GM19023 (cell line): ENCODE measurements around the gene CDKN1A.
"Not testable (repeated sequence)": the region's sequence is repeated elsewhere in the genome, so short reads cannot be mapped to it uniquely, and the experiment has no call there.

Experiments
- ATAC-seq: cut with Tn5 transposase; IDR thresholded peaks from one replicate; pipeline ENCODE4 v1.9.1; 2021; ENCODE audit warnings: mild to moderate bottlenecking, moderate library complexity; ENCODE audit not compliant: unreplicated experiment

The CDKN1A gene

GRCh38 chr6:36718560-36718959, 40.0 kb downstream of the CDKN1A start:
- ATAC-seq = no peak

DNA sequence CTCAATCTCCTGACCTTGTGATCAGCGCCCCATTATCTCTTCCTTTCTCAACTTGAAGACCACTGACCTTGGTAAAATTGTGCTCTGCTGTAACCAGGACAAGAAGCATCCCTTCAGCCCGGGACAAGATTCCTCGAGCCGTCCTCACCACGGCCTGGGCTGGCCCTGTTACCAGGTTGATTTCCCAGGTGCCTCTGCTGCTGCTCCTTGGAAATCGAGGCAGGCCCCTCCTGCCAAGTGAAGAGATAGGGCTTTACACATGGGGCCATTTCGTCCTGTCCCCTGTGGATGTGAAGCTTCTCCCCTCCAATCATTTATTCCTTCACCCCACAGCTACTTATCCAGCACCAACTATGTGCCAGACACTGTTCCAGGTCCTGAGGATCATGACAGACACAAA, 40.6 kb downstream of the CDKN1A start:
- ATAC-seq = no peak

- no peak for ATAC-seq
Measured at GRCh38 chr6:36720251-36721141, 42.0 kb downstream of the CDKN1A start.

DNA sequence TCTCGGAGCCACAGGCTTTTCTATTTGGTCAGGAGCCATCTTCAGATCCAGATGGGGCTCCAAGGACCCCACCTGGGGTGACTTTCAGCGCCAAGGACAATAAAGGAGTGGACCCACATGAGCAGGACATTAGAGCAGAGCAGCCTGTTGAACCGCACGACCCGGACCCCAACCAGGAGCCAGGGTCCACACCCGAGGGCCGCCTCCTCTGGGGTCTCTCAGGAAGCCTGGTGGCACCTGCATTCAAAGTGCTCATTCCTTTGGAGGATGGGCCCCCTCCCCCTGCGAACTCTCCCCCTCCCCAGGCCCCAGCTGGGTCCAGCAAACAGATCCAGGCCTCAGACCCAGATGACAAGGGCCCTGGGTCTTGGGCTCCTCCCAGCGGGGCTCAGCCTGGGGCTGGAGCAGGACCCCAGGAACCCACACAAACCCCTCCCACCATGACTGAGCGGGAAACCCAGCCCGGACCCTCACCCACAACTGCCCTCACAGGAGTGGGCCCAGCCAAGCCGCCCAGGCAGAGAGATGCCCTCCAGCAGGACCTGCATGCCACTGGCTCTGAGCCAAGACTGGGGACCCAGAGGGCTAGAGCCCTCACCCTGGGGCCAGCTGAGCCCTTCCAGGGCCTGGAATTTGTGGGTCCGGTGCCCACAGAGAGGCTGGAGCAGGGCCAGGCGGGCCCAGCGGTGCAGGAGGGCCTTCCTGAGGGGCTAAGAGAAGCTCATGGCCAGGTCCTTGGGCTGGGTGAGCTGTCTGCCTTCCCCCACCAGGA, 43.0 kb downstream of the CDKN1A start:
- no peak for ATAC-seq

DNA sequence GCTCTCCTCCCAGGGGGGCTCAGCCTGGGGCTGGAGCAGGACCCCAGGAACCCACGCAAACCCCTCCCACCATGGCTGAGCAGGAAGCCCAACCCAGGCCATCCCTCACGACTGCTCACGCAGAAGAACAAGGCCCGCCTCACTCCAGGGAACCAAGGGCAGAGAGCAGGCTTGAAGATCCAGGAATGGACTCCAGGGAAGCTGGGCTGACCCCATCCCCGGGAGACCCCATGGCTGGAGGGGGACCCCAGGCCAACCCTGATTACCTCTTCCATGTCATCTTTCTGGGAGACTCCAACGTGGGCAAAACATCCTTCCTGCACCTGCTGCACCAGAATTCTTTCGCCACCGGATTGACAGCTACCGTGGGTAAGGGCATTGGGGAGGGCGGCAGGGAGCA, 43.9 kb downstream of the CDKN1A start:
- ATAC-seq = no peak

- ATAC-seq = no peak
Measured at GRCh38 chr6:36722879-36723278, 44.4 kb downstream of the CDKN1A start.

DNA sequence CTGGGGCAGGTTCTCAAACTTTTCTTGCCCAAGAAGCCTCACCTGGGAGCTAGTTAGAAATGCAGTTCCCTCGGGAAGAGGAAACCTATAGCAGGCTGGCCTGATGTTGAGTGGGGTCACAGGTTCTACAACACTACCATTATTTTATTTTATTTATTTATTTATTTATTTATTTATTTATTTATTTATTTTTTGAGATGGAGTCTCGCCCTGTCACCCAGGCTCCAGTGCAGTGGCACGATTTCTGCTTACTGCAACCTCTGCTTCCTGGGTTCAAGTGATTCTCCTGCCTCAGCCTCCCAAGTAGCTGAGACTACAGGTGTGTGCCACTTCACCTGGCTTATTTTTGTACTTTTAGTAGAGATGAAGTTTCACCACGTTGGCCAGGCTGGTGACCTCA, 45.5 kb downstream of the CDKN1A start:
- ATAC-seq = not testable (repeated sequence)

- no peak for ATAC-seq
Measured at GRCh38 chr6:36724514-36725390, 46.2 kb downstream of the CDKN1A start.

GRCh38 chr6:36725581-36725980, 47.1 kb downstream of the CDKN1A start:
- no peak for ATAC-seq

DNA sequence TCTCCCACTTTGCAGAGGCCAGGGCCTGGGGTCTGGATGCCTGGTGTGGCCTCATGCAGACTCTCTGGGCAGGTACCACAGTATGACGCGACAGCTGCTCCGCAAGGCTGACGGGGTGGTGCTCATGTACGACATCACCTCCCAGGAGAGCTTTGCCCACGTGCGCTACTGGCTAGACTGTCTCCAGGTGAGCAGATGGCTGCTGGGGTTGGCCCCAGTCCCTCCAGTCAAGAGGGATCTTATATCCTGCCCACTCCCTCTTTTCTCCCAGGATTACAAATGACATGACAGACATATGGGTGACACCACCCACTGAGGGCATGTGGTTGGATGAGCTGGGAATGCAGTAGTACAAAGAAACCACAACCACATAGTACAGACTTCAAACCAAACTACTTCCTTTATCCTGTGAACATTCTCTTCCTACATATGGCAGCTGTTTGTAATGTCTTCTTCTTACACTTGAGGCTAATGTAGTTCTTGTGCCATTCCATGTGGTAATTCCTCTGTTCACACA, 49.0 kb downstream of the CDKN1A start:
- ATAC-seq = no peak

- no peak for ATAC-seq
Measured at GRCh38 chr6:36728289-36729160, 50.0 kb downstream of the CDKN1A start.

- no peak for ATAC-seq
Measured at GRCh38 chr6:36729161-36729524, 50.6 kb downstream of the CDKN1A start.

- no peak for ATAC-seq
Measured at GRCh38 chr6:36730424-36731380, 52.2 kb downstream of the CDKN1A start.

DNA sequence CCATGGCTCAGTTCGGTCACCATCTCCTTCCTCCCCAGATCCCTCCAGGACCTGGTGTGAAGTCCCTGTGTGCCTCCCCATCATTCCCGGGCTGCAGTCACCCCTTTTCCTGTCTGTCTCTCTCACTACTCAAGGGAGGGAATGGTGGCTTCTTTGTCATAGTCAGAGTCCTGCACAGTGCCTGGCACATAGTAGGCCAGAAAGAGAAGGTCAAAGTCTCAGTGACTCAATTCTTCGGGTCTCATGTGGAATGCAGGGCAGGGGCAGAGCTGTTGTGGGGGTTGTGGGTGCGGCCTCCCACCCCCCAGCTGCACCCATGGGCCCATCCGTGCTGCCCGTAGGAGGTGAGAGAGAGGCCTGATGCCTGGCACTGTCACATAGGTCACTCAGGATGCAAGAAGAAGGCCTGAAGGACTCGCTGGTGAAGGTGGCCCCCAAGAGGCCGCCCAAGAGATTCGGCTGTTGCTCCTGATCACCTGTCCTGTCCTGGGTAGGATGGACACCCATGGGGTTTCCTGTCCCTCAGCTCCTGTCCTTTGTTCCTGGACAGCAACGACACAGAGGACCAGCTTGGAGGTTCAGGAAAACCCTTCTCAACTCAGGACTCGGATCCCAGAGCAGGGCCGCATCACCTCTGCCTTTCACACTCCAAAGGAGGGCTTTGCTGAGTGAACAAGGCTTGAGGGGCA, 53.3 kb downstream of the CDKN1A start:
- no peak for ATAC-seq

- no peak for ATAC-seq
Measured at GRCh38 chr6:36733300-36733699, 54.8 kb downstream of the CDKN1A start.

DNA sequence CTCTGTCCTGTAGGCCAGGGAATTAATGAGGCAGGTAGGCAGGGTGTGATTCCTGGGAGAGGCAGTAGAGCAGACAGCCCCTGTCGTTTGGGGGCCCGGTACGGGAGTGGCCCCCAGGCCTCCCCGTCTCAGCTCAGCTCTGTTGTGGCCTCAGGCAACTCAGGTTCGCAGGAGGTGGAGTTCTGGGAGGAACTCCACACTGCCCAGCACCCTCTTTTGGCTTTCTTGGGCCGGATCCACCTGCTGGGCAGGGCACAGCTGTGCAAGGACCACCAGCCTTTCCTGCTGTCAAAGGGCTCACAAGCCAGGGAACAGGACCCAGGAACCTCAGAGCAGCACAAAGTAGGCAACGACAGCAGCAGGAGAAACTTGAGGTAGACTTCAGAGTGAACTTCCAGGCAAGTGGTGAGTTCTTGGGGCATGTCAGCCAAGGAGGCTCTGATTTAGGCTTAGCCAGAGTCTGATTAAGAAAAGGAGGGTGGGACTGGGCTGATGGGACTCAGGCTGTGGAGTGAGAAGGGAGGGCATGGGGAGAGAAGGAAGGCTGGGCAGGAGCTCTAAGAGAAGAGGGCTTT, 56.1 kb downstream of the CDKN1A start:
- ATAC-seq = no peak

DNA sequence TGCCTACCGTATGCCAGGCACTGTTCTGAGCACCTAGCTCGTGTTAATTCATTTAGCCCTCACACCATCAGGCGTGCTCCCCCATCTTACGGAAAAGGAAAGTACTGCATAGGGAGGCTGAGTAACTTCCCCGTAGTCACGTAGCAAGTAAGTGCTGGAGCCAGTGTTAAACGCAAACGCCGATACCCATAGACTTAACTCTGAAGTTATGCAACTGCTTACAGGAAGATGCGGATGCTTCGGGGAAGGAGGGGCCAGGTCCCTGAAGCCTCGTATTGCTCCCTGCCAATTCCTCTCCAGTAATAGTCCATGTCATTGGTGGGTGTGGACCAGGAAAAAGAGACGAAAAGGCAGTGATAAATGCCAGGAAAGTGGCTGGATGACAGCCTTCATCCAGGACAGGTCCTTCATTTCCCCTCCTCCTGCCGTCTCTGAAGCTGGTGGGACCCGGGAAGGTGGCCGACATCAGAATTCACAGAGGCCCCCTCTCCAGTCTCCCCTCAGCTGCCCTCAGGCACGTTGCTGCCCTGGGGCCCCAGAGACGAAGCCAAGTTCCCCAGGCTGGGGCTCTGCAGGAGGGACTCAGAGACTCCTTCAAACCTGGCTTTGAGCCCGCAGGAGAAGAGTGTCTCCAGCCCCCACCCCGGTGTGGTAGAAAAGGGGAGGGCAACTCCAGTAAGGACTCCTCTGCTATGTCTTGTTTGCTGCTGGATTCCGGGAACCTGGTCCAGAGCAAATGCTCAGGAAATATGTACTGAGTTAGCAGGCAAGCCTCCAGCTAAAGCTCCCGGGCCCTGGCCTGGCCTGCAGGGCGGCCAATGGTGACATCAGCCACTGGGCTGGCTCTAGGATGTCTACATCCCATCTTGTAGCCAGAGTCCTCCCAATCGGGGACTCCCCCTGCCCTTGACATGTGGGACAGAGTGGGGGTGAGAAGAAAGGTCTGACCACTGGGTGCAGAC, 56.9 kb downstream of the CDKN1A start:
- ATAC-seq = no peak
